CD4-positive, CD25-positive, alpha-beta regulatory T cell (primary cell): Measurements from ENCODE around the gene FGF8. TPM values are rescaled to one million over a fixed set of nuclear protein-coding genes. Genes with fewer than 3 reads are reported as not detected.

Source experiments
- ATAC-seq, 2 donors: fragments of 150-1000 bp; cut with Tn5 transposase; one replicate each; pipeline ENCODE4 v1.10.0; 2021; ENCODE audit warnings: low read depth in 2 of 2, moderate number of reproducible peaks in 2 of 2, moderate library complexity in 1 of 2
- DNase-seq, 3 donors: peaks; one replicate each; pipeline versions ENCODE4 v3.0.0 to v3.0.0-alpha.2; 2012 to 2022; ENCODE audit warnings: mixed read lengths in 1 of 3
- H3K27ac ChIP-seq: one replicate; pipeline ENCODE4 v1.7.0; 2013; ENCODE audit warnings: mild to moderate bottlenecking, low read length; ENCODE audit not compliant: insufficient read depth, poor library complexity, severe bottlenecking
- H3K27me3 ChIP-seq: one replicate; pipeline ENCODE4 v1.7.0; 2013; ENCODE audit warnings: low read length; ENCODE audit not compliant: control insufficient read depth, insufficient read depth
- H3K36me3 ChIP-seq: one replicate; pipeline ENCODE4 v1.7.0; 2013; ENCODE audit warnings: mild to moderate bottlenecking, low read length, moderate library complexity; ENCODE audit not compliant: control insufficient read depth, insufficient read depth
- H3K4me1 ChIP-seq: 2 replicates; pipeline ENCODE4 v1.7.0; 2013; ENCODE audit warnings: mild to moderate bottlenecking, low read length; ENCODE audit not compliant: insufficient read depth, control insufficient read depth, poor library complexity, severe bottlenecking
- H3K4me3 ChIP-seq: one replicate; pipeline ENCODE4 v1.7.0; 2013; ENCODE audit warnings: low read depth, mild to moderate bottlenecking, low read length, moderate library complexity
- H3K9me3 ChIP-seq, 2 experiments: 1 replicate in 1 of 2; 2 replicates in 1 of 2; pipeline ENCODE4 v1.7.0; 2013; ENCODE audit warnings: low read length in 2 of 2, mild to moderate bottlenecking in 1 of 2, moderate library complexity in 1 of 2; ENCODE audit not compliant: control insufficient read depth in 2 of 2
- H3K27ac Mint-ChIP-seq, 3 donors: one replicate each; pipeline ENCODE4 v1.8.0; 2020 to 2022; ENCODE audit warnings: mild to moderate bottlenecking in 3 of 3, mixed read lengths in 3 of 3, moderate library complexity in 2 of 3
- H3K27me3 Mint-ChIP-seq: one replicate; pipeline ENCODE4 v1.8.0; 2022; ENCODE audit warnings: mild to moderate bottlenecking, mixed read lengths
- H3K36me3 Mint-ChIP-seq: one replicate; pipeline ENCODE4 v1.8.0; 2020; ENCODE audit warnings: mixed read lengths
- H3K4me1 Mint-ChIP-seq, 4 donors: one replicate each; pipeline ENCODE4 v1.8.0; 2020 to 2022; ENCODE audit warnings: mixed read lengths in 4 of 4, mild to moderate bottlenecking in 1 of 4
- H3K4me3 Mint-ChIP-seq, 4 donors: one replicate each; pipeline ENCODE4 v1.8.0; 2020 to 2022; ENCODE audit warnings: mild to moderate bottlenecking in 4 of 4, mixed read lengths in 4 of 4, moderate library complexity in 3 of 4
- H3K9me3 Mint-ChIP-seq, 7 donors: one replicate each; pipeline ENCODE4 v1.8.0; 2020 to 2022; ENCODE audit warnings: mixed read lengths in 7 of 7, mild to moderate bottlenecking in 3 of 7, moderate library complexity in 2 of 7
- polyA plus RNA-seq, 4 donors: library from polyadenylated mRNA; unstranded; fragments of 300-500 nt; fragmentation: Illumina TruSeq; gene quantifications; one replicate each; pipeline ENCODE4 v1.2.3, GENCODE V29; 2021
- total RNA-seq: library from RNA; stranded (reverse); gene quantifications from one replicate; pipeline ENCODE4 v1.2.3, GENCODE V29; 2022

The FGF8 gene
- total and polyA plus RNA-seq, 5 donors from 2014 or later: not detected

DNA sequence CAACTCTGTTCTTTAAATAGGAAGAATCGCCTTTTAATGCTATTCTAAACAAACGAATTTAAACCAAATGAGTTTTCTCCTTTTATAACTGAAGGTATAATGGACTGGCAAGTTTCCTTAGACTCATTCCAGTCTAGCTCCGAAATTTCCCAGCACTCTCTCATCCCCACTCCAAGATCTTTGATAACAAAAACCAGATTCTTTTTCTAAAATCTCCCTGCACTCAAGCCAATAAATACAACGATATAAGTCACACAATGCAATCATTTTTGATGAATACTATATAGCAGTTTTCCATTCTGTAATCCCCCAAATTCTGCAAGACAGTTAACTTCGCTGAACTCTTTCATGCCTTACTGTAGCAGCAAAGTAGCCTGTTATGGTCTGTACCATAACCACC is 40.5 kb upstream of the FGF8 start:
- ATAC-seq (no peak), DNase-seq (no peak)
- H3K9me3 Mint-ChIP-seq: peaks cover 0 to 1% (median 0%) of the 10 kb centered on the region in 7 donors
- H3K4me3 ChIP-seq: peak overlapping the region; percentile 99
- peaks cover 32 to 64% (median 40%) of the 10 kb centered on the region in 4 donors for H3K4me1 Mint-ChIP-seq
- H3K4me3 Mint-ChIP-seq: peak overlapping the region; percentile 90 to 100 (median 98)
- peak overlapping the region; percentile 59 to 99 (median 97) for H3K27ac Mint-ChIP-seq
- H3K27ac ChIP-seq: peak overlapping the region; percentile 60
- peaks cover 57% of the 10 kb centered on the region for H3K4me1 ChIP-seq
- no peaks in the 10 kb centered on the region for H3K9me3 ChIP-seq
- H3K27me3 ChIP-seq: no peaks in the 10 kb centered on the region
- H3K36me3 Mint-ChIP-seq: peaks cover 38% of the 10 kb centered on the region
- H3K36me3 ChIP-seq: peaks cover 21% of the 10 kb centered on the region
- peaks cover 5% of the 10 kb centered on the region for H3K27me3 Mint-ChIP-seq

DNA sequence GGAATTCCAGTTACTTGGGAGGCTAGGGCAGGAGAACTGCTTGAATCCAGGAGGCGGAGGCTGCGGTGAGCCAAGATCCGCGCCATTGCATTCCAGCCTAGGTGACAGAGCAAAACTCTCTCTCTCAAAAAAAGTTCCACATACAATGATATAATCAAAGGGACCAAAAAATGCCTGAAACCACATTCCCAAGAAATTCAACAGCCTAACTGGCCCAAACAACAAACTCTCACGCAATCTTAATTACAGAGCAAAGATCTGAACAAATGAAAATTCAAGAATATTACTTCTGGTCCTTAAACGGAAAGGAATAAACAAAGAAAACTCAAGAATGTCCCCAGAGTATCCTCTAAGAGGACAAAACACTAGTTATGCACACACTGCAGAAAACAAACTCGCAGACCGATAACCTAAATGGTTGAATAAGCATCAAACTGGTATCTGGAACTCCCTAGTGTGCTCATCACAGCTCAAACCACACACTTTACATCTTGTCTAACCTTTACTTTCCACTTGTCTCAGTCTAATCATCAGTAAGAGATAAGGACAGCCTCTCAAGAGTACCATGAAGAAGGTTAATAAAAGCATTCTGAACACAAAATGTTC is 38.7 kb upstream of the FGF8 start:
- peaks cover 59% of the 10 kb centered on the region for H3K4me1 ChIP-seq
- peaks cover 5% of the 10 kb centered on the region for H3K27me3 Mint-ChIP-seq
- ATAC-seq (no peak), DNase-seq (peak in 1 of 3 donors; percentile 55)
- H3K9me3 ChIP-seq: no peaks in the 10 kb centered on the region
- peaks cover 37% of the 10 kb centered on the region for H3K36me3 ChIP-seq
- H3K27me3 ChIP-seq: no peaks in the 10 kb centered on the region
- peaks cover 34 to 66% (median 46%) of the 10 kb centered on the region in 4 donors for H3K4me1 Mint-ChIP-seq
- peaks cover 0 to 1% (median 0%) of the 10 kb centered on the region in 7 donors for H3K9me3 Mint-ChIP-seq
- H3K4me3 Mint-ChIP-seq: peak overlapping the region; percentile 90 to 100 (median 98)
- H3K4me3 ChIP-seq: peak overlapping the region; percentile 99
- H3K36me3 Mint-ChIP-seq: peaks cover 39% of the 10 kb centered on the region
- H3K27ac ChIP-seq: peak overlapping the region; percentile 38
- peak overlapping the region; percentile 80 to 97 (median 91) for H3K27ac Mint-ChIP-seq

DNA sequence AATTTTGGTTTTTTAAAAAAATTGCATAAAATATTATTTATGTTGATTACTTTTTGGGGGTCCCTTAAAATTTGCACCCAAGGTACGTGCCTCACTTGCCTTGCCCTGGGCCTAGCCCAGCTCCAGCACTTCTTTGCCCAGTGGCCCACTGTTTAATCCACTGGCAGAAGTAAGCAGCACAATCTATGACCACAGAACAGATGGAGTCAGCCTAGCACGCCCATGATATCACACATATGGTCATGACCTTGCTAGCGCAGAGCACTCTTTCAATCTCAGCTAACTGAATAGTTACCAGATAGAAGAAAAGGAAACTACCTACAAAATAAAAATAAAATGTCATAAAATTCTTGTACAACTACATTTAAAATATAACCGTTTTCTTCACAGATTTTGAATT is 36.7 kb upstream of the FGF8 start:
- Histone ChIP-seq H3K27me3 (no peaks in the 10 kb centered on the region), H3K9me3 (no peaks in the 10 kb centered on the region), H3K4me1 (peaks cover 53% of the 10 kb centered on the region), H3K36me3 (peaks cover 56% of the 10 kb centered on the region), H3K4me3 (peak overlapping the region; percentile 99), H3K27ac (peak overlapping the region; percentile 29)
- Mint-ChIP-seq H3K27me3 (no peaks in the 10 kb centered on the region), H3K36me3 (peaks cover 46% of the 10 kb centered on the region), H3K27ac (peak overlapping the region in 2 of 3 donors; percentile 81 to 90), H3K9me3 (no peaks in the 10 kb centered on the region), H3K4me1 (peaks cover 32 to 68% (median 48%) of the 10 kb centered on the region in 4 donors), H3K4me3 (peak overlapping the region; percentile 15 to 100 (median 94))
- DNase-seq (no peak), ATAC-seq (no peak)

DNA sequence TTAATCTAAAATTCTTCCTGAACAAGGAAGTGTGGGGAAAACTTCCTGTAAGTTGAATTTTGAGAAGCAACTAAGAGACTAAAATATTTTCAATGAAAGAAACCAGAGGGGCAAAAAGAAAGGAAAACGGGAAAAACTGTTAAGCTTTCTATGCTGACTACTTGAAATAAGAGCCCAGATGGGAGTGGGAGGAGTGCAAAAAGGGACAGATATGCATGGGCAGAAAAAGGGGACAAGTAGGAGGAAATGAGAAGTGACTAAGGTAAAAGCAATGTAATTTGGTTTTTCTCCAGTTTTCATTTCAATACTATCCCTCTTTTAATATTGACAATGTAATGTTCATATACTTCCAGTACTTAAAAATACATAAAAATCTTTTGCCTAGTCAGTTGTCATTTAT is 31.2 kb upstream of the FGF8 start:
- no peak for ATAC-seq
- Histone ChIP-seq H3K4me3 (peak overlapping the region; percentile 13), H3K9me3 (no peaks in the 10 kb centered on the region), H3K27me3 (no peaks in the 10 kb centered on the region), H3K4me1 (peaks cover 18% of the 10 kb centered on the region), H3K27ac (peak overlapping the region; percentile 5), H3K36me3 (peaks cover 95% of the 10 kb centered on the region)
- Mint-ChIP-seq H3K36me3 (peaks cover 35% of the 10 kb centered on the region), H3K9me3 (no peaks in the 10 kb centered on the region), H3K4me3 (no peak overlapping the region), H3K4me1 (peaks cover 17 to 56% (median 37%) of the 10 kb centered on the region in 4 donors), H3K27ac (no peak overlapping the region), H3K27me3 (no peaks in the 10 kb centered on the region)
- DNase-seq: no peak

DNA sequence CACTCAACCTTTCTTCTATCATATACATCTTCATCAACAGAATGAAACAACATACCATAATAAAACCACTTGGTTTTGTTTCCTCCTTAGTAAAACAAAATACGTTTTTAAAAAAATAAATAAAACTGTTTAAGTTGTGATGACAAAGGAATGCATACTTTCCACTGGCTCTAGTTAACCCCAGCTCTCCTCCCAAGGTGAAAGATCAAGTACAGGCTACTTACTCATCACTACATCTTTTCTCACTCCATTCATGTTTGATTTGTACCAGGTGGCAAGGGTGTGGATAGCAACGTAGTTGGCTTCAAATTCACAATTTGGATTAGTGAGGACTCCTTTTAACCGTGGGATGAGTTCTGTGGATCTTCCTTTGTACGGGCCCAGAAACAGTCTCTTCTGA is 27.6 kb upstream of the FGF8 start:
- peaks cover 48% of the 10 kb centered on the region for H3K36me3 Mint-ChIP-seq

DNA sequence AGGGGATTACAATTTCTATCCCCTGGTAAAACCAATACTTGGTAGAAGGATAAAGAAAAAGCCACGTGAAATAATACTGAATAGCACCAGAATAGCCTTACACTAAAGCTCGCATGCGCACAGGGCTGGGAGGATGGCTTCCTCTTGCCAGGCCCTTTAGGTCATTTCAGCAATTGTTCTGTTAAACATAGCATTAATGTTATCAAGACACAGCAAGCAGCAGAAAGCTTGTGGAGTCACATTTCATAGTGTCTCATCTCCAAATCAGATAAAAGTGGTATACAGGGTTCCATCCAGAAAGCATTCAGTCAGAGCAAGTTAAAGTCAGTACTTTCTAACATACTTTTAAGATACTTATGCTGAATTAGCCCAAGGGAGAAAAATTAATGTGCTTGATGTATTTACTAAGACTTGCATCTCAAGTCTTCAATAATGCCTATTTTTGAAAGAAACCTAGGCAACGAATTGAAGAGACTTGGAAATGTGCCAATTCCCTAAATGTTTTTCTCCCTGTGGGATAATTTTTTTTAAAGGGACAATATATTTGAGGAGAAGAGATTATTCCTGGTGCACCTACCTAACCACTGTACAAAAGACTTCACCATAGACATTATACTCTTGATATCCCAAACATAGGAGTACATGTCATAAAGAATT is 21.6 kb upstream of the FGF8 start:
- Mint-ChIP-seq H3K9me3 (no peaks in the 10 kb centered on the region), H3K27ac (peak overlapping the region in 1 of 3 donors; percentile 3), H3K27me3 (no peaks in the 10 kb centered on the region), H3K4me1 (peaks cover 38 to 68% (median 45%) of the 10 kb centered on the region in 4 donors), H3K36me3 (peaks cover 56% of the 10 kb centered on the region), H3K4me3 (peak overlapping the region in 2 of 4 donors; percentile 24 to 43)
- Histone ChIP-seq H3K27me3 (no peaks in the 10 kb centered on the region), H3K36me3 (peaks cover 96% of the 10 kb centered on the region), H3K9me3 (no peaks in the 10 kb centered on the region), H3K27ac (no peak overlapping the region), H3K4me3 (no peak overlapping the region), H3K4me1 (peaks cover 6% of the 10 kb centered on the region)
- ATAC-seq (no peak), DNase-seq (no peak)

More for the DNA sequence above, 27.6 kb upstream of the FGF8 start:
- Histone ChIP-seq H3K27ac (no peak overlapping the region), H3K4me3 (no peak overlapping the region), H3K36me3 (peaks cover 97% of the 10 kb centered on the region), H3K27me3 (no peaks in the 10 kb centered on the region), H3K4me1 (peaks cover 14% of the 10 kb centered on the region), H3K9me3 (no peaks in the 10 kb centered on the region)
- no peaks in the 10 kb centered on the region for H3K9me3 Mint-ChIP-seq
- H3K27ac Mint-ChIP-seq: no peak overlapping the region
- H3K4me3 Mint-ChIP-seq: no peak overlapping the region
- no peak for ATAC-seq
- no peak for DNase-seq
- H3K4me1 Mint-ChIP-seq: peaks cover 26 to 55% (median 41%) of the 10 kb centered on the region in 4 donors
- H3K27me3 Mint-ChIP-seq: no peaks in the 10 kb centered on the region

DNA sequence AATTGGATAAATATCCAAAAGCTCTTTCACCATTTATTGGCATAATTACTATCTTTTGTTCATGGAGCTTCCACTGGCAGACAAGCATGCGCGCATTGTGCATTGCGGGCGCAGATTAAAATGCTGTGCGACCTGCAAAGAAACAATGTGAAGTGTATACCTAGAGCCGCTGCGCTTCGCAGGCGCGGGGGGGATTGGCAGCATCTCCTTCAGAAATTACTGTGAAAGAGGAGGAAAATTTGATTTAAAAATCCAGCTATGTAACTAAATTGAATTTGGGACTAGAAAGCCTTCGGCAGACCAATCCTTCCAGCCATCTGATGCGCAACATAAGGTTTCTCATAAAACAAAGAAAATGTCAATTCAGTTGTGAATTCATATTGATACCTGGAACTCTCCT is 17.6 kb upstream of the FGF8 start:
- no peaks in the 10 kb centered on the region for H3K4me1 ChIP-seq
- Mint-ChIP-seq H3K27me3 (no peaks in the 10 kb centered on the region), H3K9me3 (no peaks in the 10 kb centered on the region), H3K4me3 (no peak overlapping the region), H3K27ac (no peak overlapping the region), H3K36me3 (peaks cover 36% of the 10 kb centered on the region), H3K4me1 (peaks cover 20 to 35% (median 23%) of the 10 kb centered on the region in 4 donors)
- no peak overlapping the region for H3K4me3 ChIP-seq
- H3K27me3 ChIP-seq: no peaks in the 10 kb centered on the region
- H3K9me3 ChIP-seq: no peaks in the 10 kb centered on the region
- no peak overlapping the region for H3K27ac ChIP-seq
- DNase-seq: no peak
- H3K36me3 ChIP-seq: peaks cover 93% of the 10 kb centered on the region
- no peak for ATAC-seq
